H9 (cell line): Measurements from ENCODE around the gene PRORP. TPM values are rescaled to one million over a fixed set of nuclear protein-coding genes. Genes with fewer than 3 reads are reported as not detected.

Experiments
- DNase-seq: peaks from one replicate; pipeline ENCODE4 v3.0.0-alpha.2; 2017
- H2AFZ ChIP-seq: one replicate; pipeline ENCODE4 v1.6.1; 2013; ENCODE audit warnings: mild to moderate bottlenecking, low read length, control low read depth, moderate library complexity
- H2AK5ac ChIP-seq: 2 replicates; pipeline ENCODE4 v1.6.1; 2013; ENCODE audit warnings: low read length, control low read depth, mixed read lengths; ENCODE audit not compliant: insufficient read length
- H2BK120ac ChIP-seq: one replicate; pipeline ENCODE4 v1.6.1; 2013; ENCODE audit warnings: low read depth, mild to moderate bottlenecking, low read length, control low read depth, inconsistent platforms; ENCODE audit not compliant: poor library complexity, severe bottlenecking
- H2BK12ac ChIP-seq: 2 replicates; pipeline ENCODE4 v1.6.1; 2013; ENCODE audit warnings: low read length, control low read depth, mixed read lengths, low read depth; ENCODE audit not compliant: insufficient read length
- H2BK15ac ChIP-seq: 2 replicates; pipeline ENCODE4 v1.6.1; 2013; ENCODE audit warnings: low read depth, low read length, control low read depth
- H2BK20ac ChIP-seq: one replicate; pipeline ENCODE4 v1.6.1; 2013; ENCODE audit warnings: low read depth, mild to moderate bottlenecking, low read length, control low read depth, inconsistent platforms; ENCODE audit not compliant: poor library complexity, severe bottlenecking
- H2BK5ac ChIP-seq: 2 replicates; pipeline ENCODE4 v1.6.1; 2013; ENCODE audit warnings: low read length, control low read depth, mixed read lengths; ENCODE audit not compliant: insufficient read length
- H3K14ac ChIP-seq: 2 replicates; pipeline ENCODE4 v1.6.1; 2013; ENCODE audit warnings: low read length, control low read depth; ENCODE audit not compliant: insufficient read depth
- H3K18ac ChIP-seq: 2 replicates; pipeline ENCODE4 v1.6.1; 2013; ENCODE audit warnings: low read depth, mild to moderate bottlenecking, mixed read lengths, low read length, control low read depth; ENCODE audit not compliant: insufficient read length
- H3K23ac ChIP-seq: 2 replicates; pipeline ENCODE4 v1.6.1; 2013; ENCODE audit warnings: low read length, control low read depth, mixed read lengths, low read depth; ENCODE audit not compliant: insufficient read length
- H3K23me2 ChIP-seq: 2 replicates; pipeline ENCODE4 v1.6.1; 2013; ENCODE audit warnings: low read depth, mild to moderate bottlenecking, mixed read lengths, low read length, control low read depth; ENCODE audit not compliant: insufficient read length, poor library complexity, severe bottlenecking
- H3K27ac ChIP-seq: 2 replicates; pipeline ENCODE4 v1.5.1; 2013; ENCODE audit warnings: low read length, control low read depth, mixed read lengths, low read depth; ENCODE audit not compliant: insufficient read length
- H3K27me3 ChIP-seq: 2 replicates; pipeline ENCODE4 v1.6.1; 2013; ENCODE audit warnings: low read length, control low read depth, inconsistent platforms; ENCODE audit not compliant: insufficient read depth
- H3K4ac ChIP-seq: 2 replicates; pipeline ENCODE4 v1.6.1; 2013; ENCODE audit warnings: low read depth, mild to moderate bottlenecking, control low read depth, inconsistent platforms, low read length, moderate library complexity
- H3K4me1 ChIP-seq: 2 replicates; pipeline ENCODE4 v1.6.1; 2013; ENCODE audit warnings: low read length, control low read depth, inconsistent platforms; ENCODE audit not compliant: insufficient read depth
- H3K4me2 ChIP-seq: 2 replicates; pipeline ENCODE4 v1.6.1; 2013; ENCODE audit warnings: low read length, control low read depth, mixed read lengths; ENCODE audit not compliant: insufficient read length, insufficient read depth
- H3K56ac ChIP-seq: 2 replicates; pipeline ENCODE4 v1.6.1; 2013; ENCODE audit warnings: low read depth, mild to moderate bottlenecking, mixed read lengths, low read length, control low read depth; ENCODE audit not compliant: insufficient read length
- H3K79me1 ChIP-seq: 2 replicates; pipeline ENCODE4 v1.6.1; 2013; ENCODE audit warnings: low read depth, mild to moderate bottlenecking, moderate library complexity, low read length, control low read depth, inconsistent platforms; ENCODE audit not compliant: insufficient read depth, poor library complexity, severe bottlenecking
- H3K79me2 ChIP-seq: 2 replicates; pipeline ENCODE4 v1.6.1; 2013; ENCODE audit warnings: low read length, control low read depth, inconsistent platforms; ENCODE audit not compliant: insufficient read depth
- H3K9ac ChIP-seq: 2 replicates; pipeline ENCODE4 v1.6.1; 2013; ENCODE audit warnings: low read length, control low read depth, mixed read lengths; ENCODE audit not compliant: insufficient read length; ENCODE audit errors: extremely low read depth
- H3K9me3 ChIP-seq: one replicate; pipeline ENCODE4 v1.6.1; 2013; ENCODE audit warnings: low read depth, low read length, inconsistent platforms; ENCODE audit not compliant: control insufficient read depth
- H3T11ph ChIP-seq: one replicate; pipeline ENCODE4 v1.6.1; 2013; ENCODE audit warnings: mild to moderate bottlenecking, low read length, control low read depth, inconsistent platforms
- H4K20me1 ChIP-seq: one replicate; pipeline ENCODE4 v1.6.1; 2013; ENCODE audit not compliant: control insufficient read depth, insufficient read length, insufficient read depth
- H4K5ac ChIP-seq: 2 replicates; pipeline ENCODE4 v1.6.1; 2013; ENCODE audit warnings: low read depth, mild to moderate bottlenecking, mixed read lengths, low read length, control low read depth; ENCODE audit not compliant: insufficient read length
- H4K8ac ChIP-seq: replicated peaks from 2 replicates; pipeline ENCODE4 v1.6.1; 2013; ENCODE audit warnings: low read length, control low read depth, mixed read lengths, low read depth; ENCODE audit not compliant: insufficient read length
- H4K91ac ChIP-seq: 2 replicates; pipeline ENCODE4 v1.6.1; 2013; ENCODE audit warnings: low read depth, mild to moderate bottlenecking, moderate library complexity, mixed read lengths, low read length, control low read depth; ENCODE audit not compliant: insufficient read length
- H3K27ac Mint-ChIP-seq, 3 experiments: 2 replicates in 2 of 3; 3 replicates in 1 of 3; pipeline ENCODE4 v1.8.0; 2020 to 2021; ENCODE audit warnings: mixed read lengths in 3 of 3, mild to moderate bottlenecking in 1 of 3, moderate library complexity in 1 of 3
- H3K27me3 Mint-ChIP-seq: 2 replicates; pipeline ENCODE4 v1.8.0; 2021; ENCODE audit warnings: low read depth, mild to moderate bottlenecking, moderate library complexity, mixed read lengths
- H3K36me3 Mint-ChIP-seq, 3 experiments: 2 replicates in 2 of 3; 3 replicates in 1 of 3; pipeline ENCODE4 v1.8.0; 2020 to 2021; ENCODE audit warnings: low read depth in 3 of 3, mixed read lengths in 3 of 3; ENCODE audit not compliant: insufficient read depth in 1 of 3
- H3K4me1 Mint-ChIP-seq, 2 experiments: 2 replicates each; pipeline ENCODE4 v1.8.0; 2020; ENCODE audit warnings: mixed read lengths in 2 of 2
- H3K4me3 Mint-ChIP-seq, 2 experiments: 2 replicates in 1 of 2; 3 replicates in 1 of 2; pipeline ENCODE4 v1.8.0; 2020 to 2021; ENCODE audit warnings: mild to moderate bottlenecking in 2 of 2, mixed read lengths in 2 of 2, moderate library complexity in 1 of 2
- H3K9me3 Mint-ChIP-seq, 2 experiments: 2 replicates in 1 of 2; 3 replicates in 1 of 2; pipeline ENCODE4 v1.8.0; 2020; ENCODE audit warnings: mild to moderate bottlenecking in 2 of 2, mixed read lengths in 2 of 2, moderate library complexity in 1 of 2
- CTCF ChIP-seq: fragments of 200-600 bp; sonication (generic); conservative IDR thresholded peaks from 3 replicates; pipeline ENCODE4 v1.8.0; 2021; ENCODE audit warnings: antibody characterized with exemption, mild to moderate bottlenecking
- WGBS: extraction: QIAGEN DNeasy Blood & Tissue Kit; methylation state at CpG from one replicate; pipeline ENCODE4 v1.1.7; 2013; ENCODE audit warnings: missing lambda C conversion rate, low lambda C conversion rate, mixed read lengths; ENCODE audit not compliant: insufficient read length; ENCODE audit errors: extremely low coverage; 5-methylcytosine and 5-hydroxymethylcytosine counted together
- total RNA-seq: library from RNA; stranded (reverse); gene quantifications from 2 replicates; pipeline ENCODE4 v1.2.1, GENCODE V29; 2021

PRORP gene
- total RNA-seq, 1 experiment from 2014 or later: 37.7 TPM

GRCh38 chr14:35155962-35156361 is 33.6 kb downstream of the PRORP start:
- WGBS: no CpG with 5 or more reads among the region's 1 CpG
- no peak for TF ChIP-seq CTCF
- no peak overlapping the region for H3K4me3 Mint-ChIP-seq
- no peak for DNase-seq
- Histone ChIP-seq H2BK12ac (no peak overlapping the region), H3T11ph (no peak overlapping the region), H3K18ac (no peak overlapping the region), H3K4ac (no peak overlapping the region), H2AFZ (no peak overlapping the region), H3K27ac (no peak overlapping the region), H3K23me2 (no peaks in the 10 kb centered on the region), H4K91ac (no peak overlapping the region), H3K79me2 (no peaks in the 10 kb centered on the region), H2BK20ac (no peak overlapping the region), H3K4me1 (no peaks in the 10 kb centered on the region; the same call in 1 of the 2 replicates), H3K9ac (no peak overlapping the region), H3K14ac (no peak overlapping the region), H2BK5ac (no peak overlapping the region), H2BK120ac (no peak overlapping the region), H3K23ac (no peak overlapping the region), H3K4me2 (no peak overlapping the region), H3K79me1 (no peaks in the 10 kb centered on the region), H3K27me3 (no peaks in the 10 kb centered on the region), H4K8ac (no peak overlapping the region), H3K56ac (no peak overlapping the region), H2BK15ac (no peak overlapping the region), H4K5ac (no peak overlapping the region), H2AK5ac (no peak overlapping the region), H3K9me3 (no peaks in the 10 kb centered on the region), H4K20me1 (no peaks in the 10 kb centered on the region)
- peaks cover 0 to 8% of the 10 kb centered on the region in 2 experiments; a peak in 2 of 4 replicates for H3K4me1 Mint-ChIP-seq
- peaks cover 24 to 29% (median 26%) of the 10 kb centered on the region in 3 experiments for H3K36me3 Mint-ChIP-seq
- H3K9me3 Mint-ChIP-seq: peaks cover 5 to 8% of the 10 kb centered on the region in 2 experiments; a peak in 3 of 5 replicates
- peak overlapping the region; percentile 66 to 84 (median 83); a peak in 5 of 7 replicates for H3K27ac Mint-ChIP-seq
- no peaks in the 10 kb centered on the region for H3K27me3 Mint-ChIP-seq
